Measurements from ENCODE around the gene INTS1.

Gene INTS1

GRCh38 chr7:1441615-1442354, 62.4 kb downstream of the INTS1 start:
- H3K27ac ChIP-seq (ENCODE audit: insufficient read depth, low read length, poor library complexity, severe bottlenecking), result no peak overlapping the region
- no peak overlapping the region for H3K4me3 ChIP-seq (ENCODE audit: insufficient read depth, low read depth, low read length, poor library complexity, severe bottlenecking)
- no peaks in the 10 kb centered on the region for H3K4me1 ChIP-seq (ENCODE audit: control insufficient read depth, insufficient read depth, low read length, poor library complexity, severe bottlenecking)
- H3K27me3 ChIP-seq (replicated peaks; ENCODE audit: control insufficient read depth, insufficient read depth, low read length, poor library complexity, severe bottlenecking), result no peaks in the 10 kb centered on the region
- no peaks in the 10 kb centered on the region for H3K36me3 ChIP-seq (ENCODE audit: control insufficient read depth, insufficient read depth, low read length)
- no peaks in the 10 kb centered on the region for H3K9me3 ChIP-seq (ENCODE audit: control insufficient read depth, low read length)
- DNase-seq, result no peak

- Histone ChIP-seq H3K36me3 (ENCODE audit: control insufficient read depth, insufficient read depth, low read length) (no peaks in the 10 kb centered on the region), H3K9me3 (ENCODE audit: control insufficient read depth, low read length) (no peaks in the 10 kb centered on the region), H3K27me3 (replicated peaks; ENCODE audit: control insufficient read depth, insufficient read depth, low read length, poor library complexity, severe bottlenecking) (no peaks in the 10 kb centered on the region), H3K4me1 (ENCODE audit: control insufficient read depth, insufficient read depth, low read length, poor library complexity, severe bottlenecking) (no peaks in the 10 kb centered on the region), H3K4me3 (ENCODE audit: insufficient read depth, low read depth, low read length, poor library complexity, severe bottlenecking) (no peak overlapping the region), H3K27ac (ENCODE audit: insufficient read depth, low read length, poor library complexity, severe bottlenecking) (no peak overlapping the region)
- DNase-seq, result no peak
These were observed 63.6 kb downstream of the INTS1 start for GRCh38 chr7:1440620-1441019.

DNA sequence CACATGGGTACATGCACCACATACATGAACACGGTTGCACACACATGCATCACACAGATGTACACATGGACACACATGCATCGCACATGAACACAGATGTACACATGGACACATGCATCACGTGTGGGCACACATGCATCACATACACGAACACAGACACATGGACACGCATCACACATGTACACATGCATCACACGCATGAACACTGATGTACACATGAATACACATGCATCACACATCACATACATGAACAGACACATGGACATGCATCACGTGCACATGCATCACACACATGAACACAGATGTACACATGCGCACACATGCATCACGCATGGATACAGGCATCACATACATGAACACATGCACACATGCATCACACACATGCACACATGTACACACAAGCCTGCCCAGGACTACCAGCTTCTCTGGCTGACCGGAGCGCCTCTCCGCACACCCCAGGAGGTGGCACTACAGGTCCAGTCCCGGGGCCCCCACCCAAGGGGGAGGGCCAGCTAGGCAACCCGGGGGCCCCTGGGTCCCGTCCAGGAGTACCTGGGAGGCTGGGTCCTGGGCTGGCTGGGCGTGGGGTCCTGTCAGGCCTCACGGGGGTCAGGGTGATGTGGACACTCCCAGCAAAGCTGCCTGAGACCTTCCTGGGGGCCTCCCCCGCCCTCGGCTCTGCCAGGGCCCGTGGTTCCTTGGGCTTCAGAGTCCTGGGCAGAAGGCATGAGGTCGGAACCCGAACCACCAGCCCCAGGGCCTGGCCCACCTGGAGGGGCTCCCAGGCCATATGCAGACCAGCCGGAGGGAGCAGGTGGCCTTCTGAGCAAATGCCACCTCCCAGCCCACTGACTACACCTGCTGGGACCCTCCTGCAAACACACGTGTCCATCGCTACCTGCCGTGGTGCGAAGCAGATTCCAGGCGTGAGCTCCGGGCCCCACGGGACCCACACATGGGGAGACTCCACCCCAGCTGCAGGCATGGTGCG, 64.5 kb downstream of the INTS1 start:
- H3K36me3 ChIP-seq (ENCODE audit: control insufficient read depth, insufficient read depth, low read length), result no peaks in the 10 kb centered on the region
- no peak overlapping the region for H3K27ac ChIP-seq (ENCODE audit: insufficient read depth, low read length, poor library complexity, severe bottlenecking)
- no peak for DNase-seq
- H3K4me1 ChIP-seq (ENCODE audit: control insufficient read depth, insufficient read depth, low read length, poor library complexity, severe bottlenecking), result no peaks in the 10 kb centered on the region
- no peaks in the 10 kb centered on the region for H3K27me3 ChIP-seq (replicated peaks; ENCODE audit: control insufficient read depth, insufficient read depth, low read length, poor library complexity, severe bottlenecking)
- no peaks in the 10 kb centered on the region for H3K9me3 ChIP-seq (ENCODE audit: control insufficient read depth, low read length)
- no peak overlapping the region for H3K4me3 ChIP-seq (ENCODE audit: insufficient read depth, low read depth, low read length, poor library complexity, severe bottlenecking)

DNA sequence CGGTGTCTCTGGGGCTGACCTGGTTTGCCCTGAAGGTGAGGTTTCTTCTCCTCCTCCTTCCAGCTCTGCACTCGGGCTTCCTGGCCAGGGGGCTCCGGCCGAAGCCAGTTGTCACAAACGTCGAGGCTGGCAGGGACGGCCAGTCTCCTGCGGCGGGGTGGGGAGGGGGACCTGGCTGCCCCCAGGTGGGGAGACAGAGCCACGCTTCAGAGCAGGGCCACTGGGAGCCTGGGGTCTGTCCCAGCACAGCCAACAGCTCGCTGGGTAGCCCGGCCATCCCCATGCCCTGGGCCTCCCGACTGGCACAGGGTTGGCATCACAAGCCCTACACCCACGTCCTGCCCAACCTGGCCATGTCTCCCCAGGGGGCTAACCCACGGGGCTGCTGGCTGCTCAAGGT, 65.4 kb downstream of the INTS1 start:
- H3K4me3 ChIP-seq (ENCODE audit: insufficient read depth, low read depth, low read length, poor library complexity, severe bottlenecking), result no peak overlapping the region
- no peaks in the 10 kb centered on the region for H3K4me1 ChIP-seq (ENCODE audit: control insufficient read depth, insufficient read depth, low read length, poor library complexity, severe bottlenecking)
- no peaks in the 10 kb centered on the region for H3K9me3 ChIP-seq (ENCODE audit: control insufficient read depth, low read length)
- no peaks in the 10 kb centered on the region for H3K36me3 ChIP-seq (ENCODE audit: control insufficient read depth, insufficient read depth, low read length)
- no peak overlapping the region for H3K27ac ChIP-seq (ENCODE audit: insufficient read depth, low read length, poor library complexity, severe bottlenecking)
- H3K27me3 ChIP-seq (replicated peaks; ENCODE audit: control insufficient read depth, insufficient read depth, low read length, poor library complexity, severe bottlenecking), result no peaks in the 10 kb centered on the region
- DNase-seq, result no peak

DNA sequence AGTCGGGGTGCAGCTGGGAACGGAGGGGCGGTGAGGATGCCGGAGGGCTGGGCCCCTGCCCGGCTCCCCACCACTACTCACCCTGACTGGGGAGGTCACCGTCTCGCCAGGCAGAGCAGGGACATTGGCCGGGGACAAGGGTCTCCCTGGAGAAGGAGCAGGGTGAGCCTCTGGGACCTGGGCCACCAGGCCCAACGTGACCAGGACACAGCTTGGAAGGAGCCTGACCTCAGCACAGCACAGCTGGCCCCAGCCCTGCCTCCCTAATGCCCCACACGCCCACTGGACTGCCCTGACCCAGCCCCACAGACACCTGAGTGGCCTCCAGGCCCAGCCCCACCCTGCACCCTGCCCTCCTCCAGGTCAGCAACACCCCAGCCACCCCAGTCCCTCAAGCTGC, 66.0 kb downstream of the INTS1 start:
- no peak overlapping the region for H3K4me3 ChIP-seq (ENCODE audit: insufficient read depth, low read depth, low read length, poor library complexity, severe bottlenecking)
- H3K9me3 ChIP-seq (ENCODE audit: control insufficient read depth, low read length), result no peaks in the 10 kb centered on the region
- no peaks in the 10 kb centered on the region for H3K27me3 ChIP-seq (replicated peaks; ENCODE audit: control insufficient read depth, insufficient read depth, low read length, poor library complexity, severe bottlenecking)
- no peak overlapping the region for H3K27ac ChIP-seq (ENCODE audit: insufficient read depth, low read length, poor library complexity, severe bottlenecking)
- no peaks in the 10 kb centered on the region for H3K4me1 ChIP-seq (ENCODE audit: control insufficient read depth, insufficient read depth, low read length, poor library complexity, severe bottlenecking)
- no peaks in the 10 kb centered on the region for H3K36me3 ChIP-seq (ENCODE audit: control insufficient read depth, insufficient read depth, low read length)
- no peak for DNase-seq

- DNase-seq, result no peak
- no peaks in the 10 kb centered on the region for H3K27me3 ChIP-seq (replicated peaks; ENCODE audit: control insufficient read depth, insufficient read depth, low read length, poor library complexity, severe bottlenecking)
- peaks cover 4% of the 10 kb centered on the region for H3K4me1 ChIP-seq (ENCODE audit: control insufficient read depth, insufficient read depth, low read length, poor library complexity, severe bottlenecking)
- H3K27ac ChIP-seq (ENCODE audit: insufficient read depth, low read length, poor library complexity, severe bottlenecking), result no peak overlapping the region
- H3K4me3 ChIP-seq (ENCODE audit: insufficient read depth, low read depth, low read length, poor library complexity, severe bottlenecking), result no peak overlapping the region
- H3K9me3 ChIP-seq (ENCODE audit: control insufficient read depth, low read length), result no peaks in the 10 kb centered on the region
- no peaks in the 10 kb centered on the region for H3K36me3 ChIP-seq (ENCODE audit: control insufficient read depth, insufficient read depth, low read length)
These were observed 66.9 kb downstream of the INTS1 start for GRCh38 chr7:1437155-1437880.

- Histone ChIP-seq H3K4me3 (ENCODE audit: insufficient read depth, low read depth, low read length, poor library complexity, severe bottlenecking) (no peak overlapping the region), H3K36me3 (ENCODE audit: control insufficient read depth, insufficient read depth, low read length) (no peaks in the 10 kb centered on the region), H3K27me3 (replicated peaks; ENCODE audit: control insufficient read depth, insufficient read depth, low read length, poor library complexity, severe bottlenecking) (no peaks in the 10 kb centered on the region), H3K4me1 (ENCODE audit: control insufficient read depth, insufficient read depth, low read length, poor library complexity, severe bottlenecking) (peaks cover 7% of the 10 kb centered on the region), H3K9me3 (ENCODE audit: control insufficient read depth, low read length) (no peaks in the 10 kb centered on the region), H3K27ac (ENCODE audit: insufficient read depth, low read length, poor library complexity, severe bottlenecking) (no peak overlapping the region)
- DNase-seq, result no peak
These were observed 67.6 kb downstream of the INTS1 start for GRCh38 chr7:1436608-1437007.

- Histone ChIP-seq H3K4me1 (ENCODE audit: control insufficient read depth, insufficient read depth, low read length, poor library complexity, severe bottlenecking) (peaks cover 7% of the 10 kb centered on the region), H3K27ac (ENCODE audit: insufficient read depth, low read length, poor library complexity, severe bottlenecking) (no peak overlapping the region), H3K27me3 (replicated peaks; ENCODE audit: control insufficient read depth, insufficient read depth, low read length, poor library complexity, severe bottlenecking) (no peaks in the 10 kb centered on the region), H3K36me3 (ENCODE audit: control insufficient read depth, insufficient read depth, low read length) (no peaks in the 10 kb centered on the region), H3K4me3 (ENCODE audit: insufficient read depth, low read depth, low read length, poor library complexity, severe bottlenecking) (no peak overlapping the region), H3K9me3 (ENCODE audit: control insufficient read depth, low read length) (no peaks in the 10 kb centered on the region)
- DNase-seq, result no peak
These were observed 69.1 kb downstream of the INTS1 start for GRCh38 chr7:1434891-1435670.

DNA sequence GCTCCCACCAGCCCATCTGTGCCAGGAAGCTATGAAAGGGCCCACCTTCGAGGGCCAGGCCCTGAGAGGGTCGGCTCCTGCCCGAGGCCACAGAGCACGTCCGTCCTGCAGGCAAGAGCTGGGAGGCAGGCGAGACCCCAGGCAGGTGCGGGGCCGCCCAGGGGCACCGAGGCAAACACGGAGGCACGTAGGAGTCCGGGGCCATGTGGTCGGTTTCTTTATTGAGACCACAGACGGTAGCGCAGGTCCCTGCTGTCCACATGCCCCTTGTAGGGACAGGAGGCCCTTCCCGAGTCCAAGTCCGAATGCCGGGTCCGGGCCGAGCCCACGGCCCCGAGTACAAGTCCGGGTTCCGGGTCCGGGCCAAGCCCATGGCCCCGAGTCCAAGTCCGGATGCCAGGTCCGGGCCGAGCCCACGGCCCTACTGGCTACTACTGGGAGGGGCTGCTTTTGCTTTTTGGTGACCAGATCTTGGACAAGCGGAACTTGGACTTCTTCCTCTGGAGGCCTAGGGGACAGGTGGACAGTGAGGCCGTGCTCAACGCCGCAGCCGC, 69.9 kb downstream of the INTS1 start:
- Histone ChIP-seq H3K9me3 (ENCODE audit: control insufficient read depth, low read length) (no peaks in the 10 kb centered on the region), H3K4me1 (ENCODE audit: control insufficient read depth, insufficient read depth, low read length, poor library complexity, severe bottlenecking) (peaks cover 7% of the 10 kb centered on the region), H3K36me3 (ENCODE audit: control insufficient read depth, insufficient read depth, low read length) (no peaks in the 10 kb centered on the region), H3K27me3 (replicated peaks; ENCODE audit: control insufficient read depth, insufficient read depth, low read length, poor library complexity, severe bottlenecking) (no peaks in the 10 kb centered on the region), H3K27ac (ENCODE audit: insufficient read depth, low read length, poor library complexity, severe bottlenecking) (no peak overlapping the region), H3K4me3 (ENCODE audit: insufficient read depth, low read depth, low read length, poor library complexity, severe bottlenecking) (no peak overlapping the region)
- no peak for DNase-seq
